Thyroid gland (tissue), 4 donors: ENCODE results near the gene SLC7A14. TPM values are rescaled to one million over a fixed set of nuclear protein-coding genes. Genes with fewer than 3 reads are reported as not detected.

Experiments
- DNase-seq, 2 donors: peaks; one replicate each; pipeline ENCODE4 v3.0.0-alpha.2; 2019
- H3K27ac ChIP-seq, 3 donors: fragments of 200-600 bp; sonication (generic); 1 replicate in 2 of 3; 2 replicates in 1 of 3; pipeline ENCODE4 v1.5.1; 2016 to 2019; ENCODE audit warnings: mild to moderate bottlenecking in 1 of 3, moderate library complexity in 1 of 3
- H3K27me3 ChIP-seq: fragments of 200-600 bp; sonication (generic); one replicate; pipeline ENCODE4 v1.5.1; 2019
- H3K36me3 ChIP-seq, 2 donors: fragments of 200-600 bp; sonication (generic); one replicate each; pipeline ENCODE4 v1.5.1; 2016 to 2019
- H3K4me1 ChIP-seq, 2 donors: fragments of 200-600 bp; sonication (generic); one replicate each; pipeline ENCODE4 v1.5.1; 2017 to 2019
- H3K4me3 ChIP-seq, 3 donors: fragments of 200-600 bp; sonication (generic); replicated peaks in 1 of 3; 1 replicate in 2 of 3; 2 replicates in 1 of 3; pipeline ENCODE4 v1.5.1; 2016; ENCODE audit warnings: mild to moderate bottlenecking in 1 of 3
- H3K9me3 ChIP-seq: fragments of 200-600 bp; sonication (generic); one replicate; pipeline ENCODE4 v1.5.1; 2017
- POLR2A ChIP-seq, 2 donors: fragments of 450-650 bp; IDR thresholded peaks; one replicate each; pipeline ENCODE4 v1.6.1; 2017; ENCODE audit warnings: antibody characterized with exemption in 2 of 2, mild to moderate bottlenecking in 2 of 2, moderate library complexity in 1 of 2
- WGBS, 2 donors: methylation state at CpG; one replicate each; pipeline ENCODE4 v1.1.5; 2017; 5-methylcytosine and 5-hydroxymethylcytosine counted together
- intact Hi-C: fragments of 100-400 bp; cut with DNase I; formaldehyde crosslinking; loops from one replicate; pipeline ENCODE4 v1.15.1; 2023
- total RNA-seq, 4 donors: library from RNA; depleted of rRNA; stranded (reverse); fragments of >200 nt; gene quantifications; one replicate each; pipeline ENCODE4 v1.2.3, GENCODE V29; 2016
- TF ChIP-seq, protein P1 (sequence below), 6 experiments: fragments of 200-600 bp in 3 of 6; fragments of 450-650 bp in 3 of 6; sonication (generic) in 3 of 6; IDR thresholded peaks; one replicate each; pipeline ENCODE4 v1.5.1; 2016 to 2019; ENCODE audit warnings: antibody characterized with exemption in 6 of 6, mild to moderate bottlenecking in 2 of 6, inconsistent platforms in 1 of 6, moderate library complexity in 1 of 6

SLC7A14 gene
- total RNA-seq, 4 donors from 2014 or later: 0.11 to 0.34 (median 0.13) TPM; not detected in 1

DNA sequence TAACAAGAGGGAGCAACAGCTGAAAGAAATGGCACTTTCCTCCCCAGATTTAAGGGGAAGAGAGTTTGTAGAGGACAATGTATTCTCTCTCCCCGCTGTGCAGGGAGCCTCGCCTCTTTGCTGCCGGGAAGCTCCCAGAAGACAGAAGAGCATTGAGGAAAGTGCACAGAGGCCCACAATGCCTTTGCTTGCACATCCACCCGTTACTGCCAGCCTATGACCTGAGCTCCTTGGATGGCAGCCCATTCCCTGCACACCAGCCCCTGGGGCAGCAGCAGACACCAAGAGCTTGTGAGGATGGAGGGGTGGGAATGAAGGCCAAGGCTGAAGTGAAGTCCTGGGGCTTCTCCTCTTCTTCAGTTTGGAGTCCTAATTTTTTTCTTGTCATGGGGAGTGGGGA is 100.2 kb downstream of the SLC7A14 start:
- WGBS, 2 donors: 83 to 88% methylated on average over 4 of the region's 4 CpGs
- TF ChIP-seq, protein P1, sequence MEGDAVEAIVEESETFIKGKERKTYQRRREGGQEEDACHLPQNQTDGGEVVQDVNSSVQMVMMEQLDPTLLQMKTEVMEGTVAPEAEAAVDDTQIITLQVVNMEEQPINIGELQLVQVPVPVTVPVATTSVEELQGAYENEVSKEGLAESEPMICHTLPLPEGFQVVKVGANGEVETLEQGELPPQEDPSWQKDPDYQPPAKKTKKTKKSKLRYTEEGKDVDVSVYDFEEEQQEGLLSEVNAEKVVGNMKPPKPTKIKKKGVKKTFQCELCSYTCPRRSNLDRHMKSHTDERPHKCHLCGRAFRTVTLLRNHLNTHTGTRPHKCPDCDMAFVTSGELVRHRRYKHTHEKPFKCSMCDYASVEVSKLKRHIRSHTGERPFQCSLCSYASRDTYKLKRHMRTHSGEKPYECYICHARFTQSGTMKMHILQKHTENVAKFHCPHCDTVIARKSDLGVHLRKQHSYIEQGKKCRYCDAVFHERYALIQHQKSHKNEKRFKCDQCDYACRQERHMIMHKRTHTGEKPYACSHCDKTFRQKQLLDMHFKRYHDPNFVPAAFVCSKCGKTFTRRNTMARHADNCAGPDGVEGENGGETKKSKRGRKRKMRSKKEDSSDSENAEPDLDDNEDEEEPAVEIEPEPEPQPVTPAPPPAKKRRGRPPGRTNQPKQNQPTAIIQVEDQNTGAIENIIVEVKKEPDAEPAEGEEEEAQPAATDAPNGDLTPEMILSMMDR (IDR thresholded peaks at IDR 0.05): no peak
- TF ChIP-seq POLR2A (IDR thresholded peaks at IDR 0.05): no peak
- H3K27me3 ChIP-seq: no peaks in the 10 kb centered on the region
- intact Hi-C loops: no loop called here
- no peaks in the 10 kb centered on the region for H3K4me1 ChIP-seq
- no peak overlapping the region for H3K27ac ChIP-seq
- DNase-seq: no peak
- no peak overlapping the region for H3K4me3 ChIP-seq
- H3K9me3 ChIP-seq: no peaks in the 10 kb centered on the region
- H3K36me3 ChIP-seq: no peaks in the 10 kb centered on the region

- no peaks in the 10 kb centered on the region for H3K27me3 ChIP-seq
- no peak overlapping the region for H3K4me3 ChIP-seq
- DNase-seq: no peak
- WGBS, 2 donors: 55 to 80% methylated on average over 3 of the region's 3 CpGs
- H3K4me1 ChIP-seq: no peaks in the 10 kb centered on the region
- H3K36me3 ChIP-seq: no peaks in the 10 kb centered on the region
- TF ChIP-seq POLR2A (IDR thresholded peaks at IDR 0.05): no peak
- TF ChIP-seq, protein P1 (IDR thresholded peaks at IDR 0.05): no peak
- H3K9me3 ChIP-seq: no peaks in the 10 kb centered on the region
- H3K27ac ChIP-seq: no peak overlapping the region
- intact Hi-C loops: no loop called here
Measured at GRCh38 chr3:170485294-170485693, 100.6 kb downstream of the SLC7A14 start.

DNA sequence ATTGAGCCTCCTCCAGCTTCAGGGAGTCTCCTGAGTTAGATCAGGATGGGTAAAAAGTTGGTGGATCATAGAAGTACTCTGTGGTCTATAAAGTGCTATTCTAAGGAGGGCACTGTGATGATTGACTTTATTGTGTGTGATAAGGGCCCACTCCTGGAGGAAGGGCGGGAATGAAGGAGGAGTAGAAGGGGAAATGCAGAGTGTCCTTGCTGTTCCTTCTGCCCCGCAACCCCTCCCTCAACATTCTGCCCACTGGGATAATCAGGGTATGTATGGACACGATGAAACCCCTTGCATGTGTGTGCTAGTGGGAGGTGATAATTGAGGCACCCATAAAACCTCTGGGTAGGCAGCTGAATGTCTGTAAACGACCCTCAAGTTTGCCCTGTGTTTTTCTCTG is 101.0 kb downstream of the SLC7A14 start:
- 77 to 86% methylated on average over 4 of the region's 4 CpGs for WGBS, 2 donors
- H3K36me3 ChIP-seq: no peaks in the 10 kb centered on the region
- no peaks in the 10 kb centered on the region for H3K4me1 ChIP-seq
- H3K4me3 ChIP-seq: no peak overlapping the region
- no peak for TF ChIP-seq POLR2A (IDR thresholded peaks at IDR 0.05)
- TF ChIP-seq, protein P1 (IDR thresholded peaks at IDR 0.05): no peak
- no peak overlapping the region for H3K27ac ChIP-seq
- intact Hi-C loops: no loop called here
- H3K27me3 ChIP-seq: no peaks in the 10 kb centered on the region
- DNase-seq: no peak
- no peaks in the 10 kb centered on the region for H3K9me3 ChIP-seq

DNA sequence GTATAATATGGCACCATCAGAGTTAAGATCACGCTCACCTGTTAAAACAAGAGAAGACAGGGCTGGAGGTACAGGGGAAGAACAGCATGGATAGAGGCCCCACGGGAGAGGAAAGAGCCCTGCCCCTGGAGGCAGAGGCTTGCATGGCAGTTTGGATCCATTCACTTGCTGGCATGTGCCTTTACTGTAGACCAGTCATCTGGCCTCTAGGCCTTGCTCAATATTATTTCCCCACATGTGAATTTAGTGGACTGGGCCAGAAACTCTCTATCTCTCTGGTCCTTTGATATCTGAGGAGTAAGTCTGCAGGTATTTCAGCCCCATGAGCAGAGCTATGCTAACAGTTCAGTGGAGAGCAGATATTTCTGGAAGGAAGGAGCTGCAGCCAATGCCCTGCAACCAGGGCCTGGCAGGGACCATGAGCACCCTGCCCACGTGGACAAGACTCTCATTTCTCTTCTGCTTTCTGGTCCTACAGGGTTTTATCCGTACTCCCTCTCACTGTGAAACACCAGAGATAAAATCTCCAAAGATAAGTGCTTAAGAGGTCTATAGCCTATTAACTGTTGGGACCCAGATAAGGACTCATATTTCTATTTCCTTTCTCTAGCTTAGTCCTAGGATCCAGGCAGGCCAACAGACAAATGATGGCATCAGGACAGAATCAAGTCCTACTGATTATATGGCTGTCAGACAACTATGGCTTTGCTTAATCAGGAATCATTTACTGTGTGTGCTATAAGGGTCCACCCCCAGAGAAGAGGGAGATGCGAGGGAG is 102.2 kb downstream of the SLC7A14 start:
- intact Hi-C loops: no loop called here
- no peaks in the 10 kb centered on the region for H3K9me3 ChIP-seq
- no peak for TF ChIP-seq POLR2A (IDR thresholded peaks at IDR 0.05)
- TF ChIP-seq, protein P1 (IDR thresholded peaks at IDR 0.05): no peak
- no peaks in the 10 kb centered on the region for H3K4me1 ChIP-seq
- WGBS, 2 donors: 60 to 62% methylated on average over 5 of the region's 5 CpGs
- H3K4me3 ChIP-seq: no peak overlapping the region
- H3K27ac ChIP-seq: no peak overlapping the region
- no peaks in the 10 kb centered on the region for H3K36me3 ChIP-seq
- no peaks in the 10 kb centered on the region for H3K27me3 ChIP-seq
- DNase-seq: no peak

DNA sequence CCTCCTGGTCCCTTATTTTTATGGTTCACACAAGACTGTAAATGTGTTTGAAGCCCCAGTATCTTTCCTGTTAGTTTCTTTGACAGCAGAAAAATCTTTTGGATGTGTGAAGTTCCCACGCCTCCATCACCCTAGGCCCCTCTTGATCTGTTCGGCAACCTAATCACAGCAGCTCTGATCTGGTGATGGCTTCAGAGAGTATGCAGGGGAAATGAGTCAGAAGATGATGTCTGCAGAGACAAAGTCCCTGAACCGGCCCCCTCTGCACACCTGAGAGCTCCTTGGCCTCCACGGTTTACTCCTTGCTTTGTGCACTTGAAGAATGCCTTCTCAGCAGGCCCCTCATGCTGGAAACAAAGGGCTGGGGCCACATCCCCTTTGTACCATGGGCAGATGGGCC is 103.7 kb downstream of the SLC7A14 start:
- DNase-seq: no peak
- intact Hi-C loops: no loop called here
- H3K4me1 ChIP-seq: no peaks in the 10 kb centered on the region
- H3K36me3 ChIP-seq: no peaks in the 10 kb centered on the region
- H3K27ac ChIP-seq: no peak overlapping the region
- TF ChIP-seq, protein P1 (IDR thresholded peaks at IDR 0.05): no peak
- TF ChIP-seq POLR2A (IDR thresholded peaks at IDR 0.05): no peak
- WGBS, 2 donors: 69 to 81% methylated on average over 4 of the region's 4 CpGs
- H3K4me3 ChIP-seq: no peak overlapping the region
- no peaks in the 10 kb centered on the region for H3K9me3 ChIP-seq
- H3K27me3 ChIP-seq: no peaks in the 10 kb centered on the region
